ENCODE measurements around the gene UTP14C. TPM values are rescaled to one million over a fixed set of nuclear protein-coding genes. Genes with fewer than 3 reads are reported as not detected.

Gene UTP14C
- total RNA-seq, 1 experiment from 2014 or later: 14.6 TPM

GRCh38 chr13:51999510-51999911, 25.0 kb upstream of the UTP14C start:
- Mint-ChIP-seq H3K27me3 (ENCODE audit: insufficient read depth, unreplicated experiment) (peaks cover 12% of the 10 kb centered on the region), H3K4me3 (ENCODE audit: unreplicated experiment) (no peak overlapping the region), H3K27ac (ENCODE audit: low read depth, unreplicated experiment) (no peak overlapping the region), H3K36me3 (ENCODE audit: insufficient read depth, unreplicated experiment) (no peaks in the 10 kb centered on the region), H3K4me1 (ENCODE audit: insufficient read depth, unreplicated experiment) (peaks cover 22% of the 10 kb centered on the region), H3K9me3 (ENCODE audit: unreplicated experiment) (no peaks in the 10 kb centered on the region)
- no TSS peak for BruUV-seq (replicated peaks)
- peak; percentile 14 for DNase-seq (ENCODE audit: unreplicated experiment)
- ChIA-PET POLR2A (interaction anchor here (0.9 to 1.3 kb wide), 3 partner anchors 13 to 129 kb away, joined by 3 read pairs; partner anchors contain the start of genes ALG11 and NEK5), CTCF (interaction anchor here (0.5 to 10.2 kb wide), 13 partner anchors 8 to 797 kb away, joined by 3 to 97 read pairs (median 5); partner anchors contain the start of gene NEK5)
- TF ChIP-seq CTCF (IDR thresholded peaks at IDR 0.05; ENCODE audit: unreplicated experiment): no peak
- intact Hi-C loops (cut with micrococcal nuclease): loop anchor here (5.0 kb wide), 1 partner anchor 102 kb away; no protein-coding TSS in a partner anchor

GRCh38 chr13:51999921-52000320, 24.6 kb upstream of the UTP14C start:
- Mint-ChIP-seq H3K4me3 (ENCODE audit: unreplicated experiment) (no peak overlapping the region), H3K4me1 (ENCODE audit: insufficient read depth, unreplicated experiment) (peaks cover 22% of the 10 kb centered on the region), H3K9me3 (ENCODE audit: unreplicated experiment) (no peaks in the 10 kb centered on the region), H3K27me3 (ENCODE audit: insufficient read depth, unreplicated experiment) (peaks cover 12% of the 10 kb centered on the region), H3K27ac (ENCODE audit: low read depth, unreplicated experiment) (no peak overlapping the region), H3K36me3 (ENCODE audit: insufficient read depth, unreplicated experiment) (no peaks in the 10 kb centered on the region)
- no peak for TF ChIP-seq CTCF (IDR thresholded peaks at IDR 0.05; ENCODE audit: unreplicated experiment)
- intact Hi-C loops (cut with micrococcal nuclease): loop anchor here (5.0 kb wide), 2 partner anchors 103 to 452 kb away; partner anchors contain the start of gene VPS36
- POLR2A ChIA-PET: interaction anchor here (1.1 to 1.3 kb wide), 2 partner anchors 104 to 129 kb away, joined by 3 read pairs; partner anchors contain the start of gene NEK5
- no TSS peak for BruUV-seq (replicated peaks)
- DNase-seq (ENCODE audit: unreplicated experiment): no peak
- CTCF ChIA-PET: interaction anchor here (0.5 to 10.2 kb wide), 13 partner anchors 8 to 797 kb away, joined by 3 to 97 read pairs (median 5); partner anchors contain the start of gene NEK5

GRCh38 chr13:52001120-52001731, 23.3 kb upstream of the UTP14C start:
- Mint-ChIP-seq H3K36me3 (ENCODE audit: insufficient read depth, unreplicated experiment) (no peaks in the 10 kb centered on the region), H3K4me1 (ENCODE audit: insufficient read depth, unreplicated experiment) (peaks cover 27% of the 10 kb centered on the region), H3K9me3 (ENCODE audit: unreplicated experiment) (no peaks in the 10 kb centered on the region), H3K27ac (ENCODE audit: low read depth, unreplicated experiment) (no peak overlapping the region), H3K4me3 (ENCODE audit: unreplicated experiment) (no peak overlapping the region), H3K27me3 (ENCODE audit: insufficient read depth, unreplicated experiment) (peaks cover 12% of the 10 kb centered on the region)
- DNase-seq (ENCODE audit: unreplicated experiment): peak; percentile 51
- no TSS peak for BruUV-seq (replicated peaks)
- ChIA-PET POLR2A (interaction anchor here (1.1 to 3.9 kb wide), 2 partner anchors 11 to 126 kb away, joined by 3 to 13 read pairs; partner anchors contain the start of gene ALG11), CTCF (interaction anchor here (0.6 to 10.2 kb wide), 25 partner anchors 9 to 607 kb away, joined by 3 to 97 read pairs (median 4); partner anchors contain the start of genes ALG11, ATP7B, NEK3 and NEK5)
- TF ChIP-seq CTCF (IDR thresholded peaks at IDR 0.05; ENCODE audit: unreplicated experiment): peak; percentile 60
- intact Hi-C loops (cut with micrococcal nuclease): loop anchor here (1.0 to 5.0 kb wide), 4 partner anchors 126 to 451 kb away; partner anchors contain the start of gene VPS36

GRCh38 chr13:52002361-52002760, 22.1 kb upstream of the UTP14C start:
- CTCF ChIA-PET: interaction anchor here (0.5 to 10.2 kb wide), 13 partner anchors 10 to 448 kb away, joined by 3 to 97 read pairs (median 4); partner anchors contain the start of genes ALG11 and NEK5
- TF ChIP-seq CTCF (IDR thresholded peaks at IDR 0.05; ENCODE audit: unreplicated experiment): no peak
- POLR2A ChIA-PET: interaction anchor here (3.9 kb wide), 1 partner anchor 10 kb away, joined by 13 read pairs; the partner anchor contains the start of gene ALG11
- intact Hi-C loops (cut with micrococcal nuclease): loop anchor here (5.0 kb wide), 1 partner anchor 450 kb away; the partner anchor contains the start of gene VPS36
- DNase-seq (ENCODE audit: unreplicated experiment): no peak
- no peaks in the 10 kb centered on the region for H3K36me3 Mint-ChIP-seq (ENCODE audit: insufficient read depth, unreplicated experiment)
- peaks cover 12% of the 10 kb centered on the region for H3K27me3 Mint-ChIP-seq (ENCODE audit: insufficient read depth, unreplicated experiment)
- peaks cover 34% of the 10 kb centered on the region for H3K4me1 Mint-ChIP-seq (ENCODE audit: insufficient read depth, unreplicated experiment)
- no TSS peak for BruUV-seq (replicated peaks)
- H3K27ac Mint-ChIP-seq (ENCODE audit: low read depth, unreplicated experiment): no peak overlapping the region
- H3K9me3 Mint-ChIP-seq (ENCODE audit: unreplicated experiment): no peaks in the 10 kb centered on the region
- H3K4me3 Mint-ChIP-seq (ENCODE audit: unreplicated experiment): no peak overlapping the region
